Osteoblast (primary cell): ENCODE results near the gene ARHGEF9. TPM values are rescaled to one million over a fixed set of nuclear protein-coding genes. Genes with fewer than 3 reads are reported as not detected.

Source experiments
- DNase-seq: peaks from one replicate; pipeline ENCODE4 v3.0.0; 2011; ENCODE audit warnings: low spot score, mixed read lengths; ENCODE audit not compliant: insufficient read length; ENCODE audit errors: missing footprints
- H2AFZ ChIP-seq: 2 replicates; pipeline ENCODE4 v1.6.0; 2011; ENCODE audit warnings: mild to moderate bottlenecking, low read length
- H3K27ac ChIP-seq: 2 replicates; pipeline ENCODE4 v1.5.1; 2011; ENCODE audit warnings: mild to moderate bottlenecking, low read depth, low read length, moderate library complexity
- H3K27me3 ChIP-seq: 2 replicates; pipeline ENCODE4 v1.6.0; 2012; ENCODE audit warnings: mild to moderate bottlenecking, control low read depth, inconsistent platforms, low read length, moderate library complexity; ENCODE audit not compliant: insufficient read depth
- H3K36me3 ChIP-seq: 2 replicates; pipeline ENCODE4 v1.5.1; 2011; ENCODE audit warnings: mild to moderate bottlenecking, low read length, control low read depth, moderate library complexity; ENCODE audit not compliant: insufficient read depth
- H3K4me1 ChIP-seq: 2 replicates; pipeline ENCODE4 v1.5.1; 2011; ENCODE audit warnings: mild to moderate bottlenecking, low read length, control low read depth, moderate library complexity; ENCODE audit not compliant: insufficient read depth
- H3K4me2 ChIP-seq: 2 replicates; pipeline ENCODE4 v1.6.0; 2011; ENCODE audit warnings: mild to moderate bottlenecking, low read length; ENCODE audit not compliant: insufficient read depth
- H3K4me3 ChIP-seq: fragments of 200-600 bp; sonication (generic); 3 replicates; pipeline ENCODE4 v1.5.1; 2012; ENCODE audit warnings: mild to moderate bottlenecking, low read length, inconsistent platforms; ENCODE audit not compliant: insufficient read depth
- H3K79me2 ChIP-seq: 2 replicates; pipeline ENCODE4 v1.6.0; 2012; ENCODE audit warnings: mild to moderate bottlenecking, low read length, control low read depth, inconsistent platforms; ENCODE audit not compliant: insufficient read depth
- H3K9me3 ChIP-seq: 2 replicates; pipeline ENCODE4 v1.5.1; 2011; ENCODE audit warnings: low read depth, low read length, control low read depth
- H4K20me1 ChIP-seq: 2 replicates; pipeline ENCODE4 v1.6.0; 2012; ENCODE audit warnings: mild to moderate bottlenecking, low read length, control low read depth; ENCODE audit not compliant: insufficient read depth
- CTCF ChIP-seq: IDR thresholded peaks from 2 replicates; pipeline ENCODE4 v1.5.1; 2011; ENCODE audit warnings: mild to moderate bottlenecking, low read depth, low read length, moderate library complexity; ENCODE audit errors: extremely low read depth
- total RNA-seq: library from RNA; depleted of rRNA; stranded (reverse); fragments of >200 nt; gene quantifications from 2 replicates; pipeline ENCODE4 v1.2.3, GENCODE V29; 2012

ARHGEF9 gene
- total RNA-seq, 1 donor, result 16.3 TPM

- no peaks in the 10 kb centered on the region for H3K9me3 ChIP-seq
- H3K4me2 ChIP-seq, result no peak overlapping the region
- peaks cover 48% of the 10 kb centered on the region for H3K79me2 ChIP-seq
- no peak overlapping the region for H2AFZ ChIP-seq
- no peak for DNase-seq
- no peak overlapping the region for H3K27ac ChIP-seq
- TF ChIP-seq CTCF, result no peak
- no peaks in the 10 kb centered on the region for H3K27me3 ChIP-seq
- peaks cover 4% of the 10 kb centered on the region for H4K20me1 ChIP-seq
- peaks cover 11% of the 10 kb centered on the region for H3K4me1 ChIP-seq
- H3K4me3 ChIP-seq, result no peak overlapping the region
- H3K36me3 ChIP-seq, result no peaks in the 10 kb centered on the region
These were observed 40.1 kb downstream of the ARHGEF9 start for GRCh38 chrX:63744850-63745394.

GRCh38 chrX:63743596-63743995 is 41.4 kb downstream of the ARHGEF9 start:
- H3K36me3 ChIP-seq, result no peaks in the 10 kb centered on the region
- no peak overlapping the region for H3K4me2 ChIP-seq
- TF ChIP-seq CTCF, result no peak
- H3K4me3 ChIP-seq, result no peak overlapping the region
- no peak overlapping the region for H2AFZ ChIP-seq
- no peaks in the 10 kb centered on the region for H3K9me3 ChIP-seq
- H3K27ac ChIP-seq, result no peak overlapping the region
- H3K4me1 ChIP-seq, result peaks cover 11% of the 10 kb centered on the region
- peaks cover 10% of the 10 kb centered on the region for H4K20me1 ChIP-seq
- DNase-seq, result no peak
- peaks cover 45% of the 10 kb centered on the region for H3K79me2 ChIP-seq
- no peaks in the 10 kb centered on the region for H3K27me3 ChIP-seq

GRCh38 chrX:63740382-63740781 is 44.6 kb downstream of the ARHGEF9 start:
- DNase-seq, result no peak
- peaks cover 12% of the 10 kb centered on the region for H4K20me1 ChIP-seq
- peaks cover 40% of the 10 kb centered on the region for H3K79me2 ChIP-seq
- no peak for TF ChIP-seq CTCF
- no peaks in the 10 kb centered on the region for H3K9me3 ChIP-seq
- no peak overlapping the region for H3K4me3 ChIP-seq
- H3K27ac ChIP-seq, result no peak overlapping the region
- H3K4me2 ChIP-seq, result no peak overlapping the region
- H2AFZ ChIP-seq, result no peak overlapping the region
- no peaks in the 10 kb centered on the region for H3K27me3 ChIP-seq
- H3K36me3 ChIP-seq, result no peaks in the 10 kb centered on the region
- H3K4me1 ChIP-seq, result peaks cover 6% of the 10 kb centered on the region

- no peak overlapping the region for H3K4me3 ChIP-seq
- H2AFZ ChIP-seq, result no peak overlapping the region
- H3K79me2 ChIP-seq, result peaks cover 35% of the 10 kb centered on the region
- H3K27ac ChIP-seq, result no peak overlapping the region
- no peaks in the 10 kb centered on the region for H3K27me3 ChIP-seq
- no peak for DNase-seq
- no peak overlapping the region for H3K4me2 ChIP-seq
- peaks cover 6% of the 10 kb centered on the region for H3K4me1 ChIP-seq
- peaks cover 12% of the 10 kb centered on the region for H4K20me1 ChIP-seq
- no peaks in the 10 kb centered on the region for H3K36me3 ChIP-seq
- H3K9me3 ChIP-seq, result no peaks in the 10 kb centered on the region
- no peak for TF ChIP-seq CTCF
These were observed 45.1 kb downstream of the ARHGEF9 start for GRCh38 chrX:63739885-63740284.
